ENCODE measurements around the gene DOCK3. TPM values are rescaled to one million over a fixed set of nuclear protein-coding genes. Genes with fewer than 3 reads are reported as not detected.

DOCK3 gene
- total RNA-seq, 1 donor from 2014 or later: under 0.01 TPM

DNA sequence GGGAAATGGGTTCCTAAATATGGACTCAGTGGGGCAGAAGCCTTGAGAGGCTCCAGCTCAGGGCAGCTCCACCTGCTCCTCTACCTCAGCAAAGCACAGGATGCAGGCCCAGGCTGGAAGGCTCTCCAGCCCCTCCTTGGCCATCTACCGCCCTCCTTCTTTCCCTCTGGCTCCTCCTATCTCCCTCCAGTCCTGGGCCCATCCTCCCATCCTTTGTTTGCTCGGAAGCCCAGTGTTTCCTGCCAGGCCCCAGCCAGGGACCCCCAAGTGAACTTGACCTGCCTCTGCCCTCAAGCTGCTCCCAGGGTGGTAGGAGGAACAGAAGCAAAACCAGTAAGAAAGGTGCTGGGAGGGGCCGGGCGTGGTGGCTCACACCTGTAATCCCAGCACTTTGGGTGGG, 37.7 kb upstream of the DOCK3 start:
- no peak for FAIRE-seq
- no peaks in the 10 kb centered on the region for H3K27me3 ChIP-seq (ENCODE audit: control insufficient read depth, insufficient read depth, low read length)

GRCh38 chr3:50637945-50638344, 36.8 kb upstream of the DOCK3 start:
- Histone ChIP-seq H3K4me3 (ENCODE audit: low read depth, low read length) (no peak overlapping the region), H3K36me3 (ENCODE audit: control insufficient read depth, insufficient read depth, low read length) (peaks cover 8% of the 10 kb centered on the region), H3K27me3 (ENCODE audit: control insufficient read depth, insufficient read depth, low read length) (no peaks in the 10 kb centered on the region)
- TF ChIP-seq, protein P1, sequence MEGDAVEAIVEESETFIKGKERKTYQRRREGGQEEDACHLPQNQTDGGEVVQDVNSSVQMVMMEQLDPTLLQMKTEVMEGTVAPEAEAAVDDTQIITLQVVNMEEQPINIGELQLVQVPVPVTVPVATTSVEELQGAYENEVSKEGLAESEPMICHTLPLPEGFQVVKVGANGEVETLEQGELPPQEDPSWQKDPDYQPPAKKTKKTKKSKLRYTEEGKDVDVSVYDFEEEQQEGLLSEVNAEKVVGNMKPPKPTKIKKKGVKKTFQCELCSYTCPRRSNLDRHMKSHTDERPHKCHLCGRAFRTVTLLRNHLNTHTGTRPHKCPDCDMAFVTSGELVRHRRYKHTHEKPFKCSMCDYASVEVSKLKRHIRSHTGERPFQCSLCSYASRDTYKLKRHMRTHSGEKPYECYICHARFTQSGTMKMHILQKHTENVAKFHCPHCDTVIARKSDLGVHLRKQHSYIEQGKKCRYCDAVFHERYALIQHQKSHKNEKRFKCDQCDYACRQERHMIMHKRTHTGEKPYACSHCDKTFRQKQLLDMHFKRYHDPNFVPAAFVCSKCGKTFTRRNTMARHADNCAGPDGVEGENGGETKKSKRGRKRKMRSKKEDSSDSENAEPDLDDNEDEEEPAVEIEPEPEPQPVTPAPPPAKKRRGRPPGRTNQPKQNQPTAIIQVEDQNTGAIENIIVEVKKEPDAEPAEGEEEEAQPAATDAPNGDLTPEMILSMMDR (IDR thresholded peaks at IDR 0.05; ENCODE audit: insufficient read depth, low read length, severe bottlenecking): no peak
- FAIRE-seq (no peak), DNase-seq (ENCODE audit: low read depth) (no peak)

More for the DNA sequence above, 37.7 kb upstream of the DOCK3 start:
- no peak for DNase-seq (ENCODE audit: low read depth)
- peaks cover 7% of the 10 kb centered on the region for H3K36me3 ChIP-seq (ENCODE audit: control insufficient read depth, insufficient read depth, low read length)
- no peak overlapping the region for H3K4me3 ChIP-seq (ENCODE audit: low read depth, low read length)
- TF ChIP-seq, protein P1 (IDR thresholded peaks at IDR 0.05; ENCODE audit: insufficient read depth, low read length, severe bottlenecking): no peak

DNA sequence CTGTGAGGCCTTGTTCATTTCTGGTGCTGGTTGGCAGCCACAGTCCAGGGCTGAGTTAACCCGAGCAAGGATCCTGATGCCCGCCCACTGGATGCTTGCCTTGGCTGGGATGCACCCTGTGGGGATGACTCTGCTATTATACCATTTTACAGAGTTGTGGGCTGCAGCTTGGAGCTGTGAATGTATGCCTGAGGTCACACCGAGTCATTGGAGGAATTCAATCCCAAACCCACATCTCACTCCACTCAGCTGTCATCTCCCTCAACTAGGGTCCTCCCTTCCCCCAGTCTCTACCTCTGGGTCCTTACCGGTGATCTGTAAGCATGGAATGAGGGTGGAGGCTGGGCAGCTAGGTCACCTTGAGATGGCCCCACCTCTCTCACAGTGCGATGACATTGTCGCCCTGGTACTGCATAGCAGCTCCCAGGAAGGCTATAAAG, 35.7 kb upstream of the DOCK3 start:
- TF ChIP-seq, protein P1 (IDR thresholded peaks at IDR 0.05; ENCODE audit: insufficient read depth, low read length, severe bottlenecking): no peak
- FAIRE-seq (no peak), DNase-seq (ENCODE audit: low read depth) (peak; percentile 69)
- Histone ChIP-seq H3K27me3 (ENCODE audit: control insufficient read depth, insufficient read depth, low read length) (no peaks in the 10 kb centered on the region), H3K4me3 (ENCODE audit: low read depth, low read length) (no peak overlapping the region), H3K36me3 (ENCODE audit: control insufficient read depth, insufficient read depth, low read length) (peaks cover 12% of the 10 kb centered on the region)

- H3K36me3 ChIP-seq (ENCODE audit: control insufficient read depth, insufficient read depth, low read length): peaks cover 23% of the 10 kb centered on the region
- no peak for FAIRE-seq
- no peaks in the 10 kb centered on the region for H3K27me3 ChIP-seq (ENCODE audit: control insufficient read depth, insufficient read depth, low read length)
Measured at GRCh38 chr3:50642382-50642781, 32.3 kb upstream of the DOCK3 start.

GRCh38 chr3:50644561-50644960, 30.2 kb upstream of the DOCK3 start:
- peaks cover 27% of the 10 kb centered on the region for H3K36me3 ChIP-seq (ENCODE audit: control insufficient read depth, insufficient read depth, low read length)
- no peaks in the 10 kb centered on the region for H3K27me3 ChIP-seq (ENCODE audit: control insufficient read depth, insufficient read depth, low read length)
- no peak overlapping the region for H3K4me3 ChIP-seq (ENCODE audit: low read depth, low read length)
- FAIRE-seq (peak; percentile 7), DNase-seq (ENCODE audit: low read depth) (no peak)
- TF ChIP-seq, protein P1 (IDR thresholded peaks at IDR 0.05; ENCODE audit: insufficient read depth, low read length, severe bottlenecking): no peak

More at GRCh38 chr3:50642382-50642781, 32.3 kb upstream of the DOCK3 start:
- TF ChIP-seq, protein P1 (IDR thresholded peaks at IDR 0.05; ENCODE audit: insufficient read depth, low read length, severe bottlenecking): no peak
- H3K4me3 ChIP-seq (ENCODE audit: low read depth, low read length): no peak overlapping the region
- DNase-seq (ENCODE audit: low read depth): no peak

GRCh38 chr3:50645378-50645777, 29.3 kb upstream of the DOCK3 start:
- Histone ChIP-seq H3K4me3 (ENCODE audit: low read depth, low read length) (no peak overlapping the region), H3K36me3 (ENCODE audit: control insufficient read depth, insufficient read depth, low read length) (peaks cover 27% of the 10 kb centered on the region), H3K27me3 (ENCODE audit: control insufficient read depth, insufficient read depth, low read length) (no peaks in the 10 kb centered on the region)
- no peak for DNase-seq (ENCODE audit: low read depth)
- TF ChIP-seq, protein P1 (IDR thresholded peaks at IDR 0.05; ENCODE audit: insufficient read depth, low read length, severe bottlenecking): no peak
- FAIRE-seq: no peak

Data from bronchial epithelial cell (primary cell).